Cardiac muscle cell (in vitro differentiated cells and primary cell): ENCODE data around the gene PRKAR1B. TPM values are rescaled to one million over a fixed set of nuclear protein-coding genes. Genes with fewer than 3 reads are reported as not detected.

ENCODE experiments used
- DNase-seq, 2 donors: peaks; one replicate each; pipeline versions ENCODE4 v3.0.0 to v3.0.0-alpha.2; 2010 to 2017; ENCODE audit warnings: low read depth in 1 of 2, low spot score in 1 of 2
- H3K27ac ChIP-seq: fragments of 200-600 bp; sonication (generic); 2 replicates; pipeline ENCODE4 v1.5.1; 2016
- H3K27me3 ChIP-seq: fragments of 200-600 bp; sonication (generic); 2 replicates; pipeline ENCODE4 v1.6.0; 2016; ENCODE audit warnings: control low read depth
- H3K36me3 ChIP-seq: fragments of 200-600 bp; sonication (generic); 2 replicates; pipeline ENCODE4 v1.5.1; 2016; ENCODE audit warnings: control low read depth
- H3K4me1 ChIP-seq: fragments of 200-600 bp; sonication (generic); 2 replicates; pipeline ENCODE4 v1.8.1; 2017; ENCODE audit warnings: low read depth, mild to moderate bottlenecking, mixed run types
- H3K4me3 ChIP-seq: fragments of 200-600 bp; sonication (generic); 2 replicates; pipeline ENCODE4 v1.5.1; 2016; ENCODE audit warnings: mild to moderate bottlenecking
- H3K9me3 ChIP-seq: fragments of 200-600 bp; sonication (generic); 2 replicates; pipeline ENCODE4 v1.5.1; 2017; ENCODE audit warnings: low read depth, mild to moderate bottlenecking, control low read depth
- CTCF ChIP-seq: IDR thresholded peaks from 2 replicates; pipeline ENCODE4 v1.5.1; 2012; ENCODE audit warnings: low read depth, mild to moderate bottlenecking, low read length
- polyA plus RNA-seq: library from polyadenylated mRNA; unstranded; fragments of >200 nt; fragmentation: Nextera tagmentation; extraction: Ambion mirVana; gene quantifications from 2 replicates; pipeline ENCODE4 v1.2.1, GENCODE V29; 2016
- total RNA-seq: library from RNA; depleted of rRNA; stranded (reverse); fragments of >200 nt; gene quantifications from 2 replicates; pipeline ENCODE4 v1.2.3, GENCODE V29; 2016

The PRKAR1B gene
- total and polyA plus RNA-seq, 2 experiments from 2014 or later: 32.8 to 40.2 TPM

- H3K9me3 ChIP-seq: no peaks in the 10 kb centered on the region
- no peaks in the 10 kb centered on the region for H3K36me3 ChIP-seq
- DNase-seq: no peak
- no peak for TF ChIP-seq CTCF
- no peaks in the 10 kb centered on the region for H3K27me3 ChIP-seq
- H3K4me1 ChIP-seq: no peaks in the 10 kb centered on the region
- no peak overlapping the region for H3K27ac ChIP-seq
- H3K4me3 ChIP-seq: no peak overlapping the region
Measured at GRCh38 chr7:602341-603141, 124.5 kb downstream of the PRKAR1B start.

GRCh38 chr7:601595-602340 lies 125.3 kb downstream of the PRKAR1B start:
- H3K9me3 ChIP-seq: no peaks in the 10 kb centered on the region
- no peaks in the 10 kb centered on the region for H3K36me3 ChIP-seq
- DNase-seq: peak in 1 of 2 donors; percentile 45
- TF ChIP-seq CTCF: no peak
- no peaks in the 10 kb centered on the region for H3K4me1 ChIP-seq
- no peak overlapping the region for H3K27ac ChIP-seq
- no peaks in the 10 kb centered on the region for H3K27me3 ChIP-seq
- H3K4me3 ChIP-seq: no peak overlapping the region

- no peak for TF ChIP-seq CTCF
- Histone ChIP-seq H3K4me3 (no peak overlapping the region), H3K9me3 (no peaks in the 10 kb centered on the region), H3K27ac (no peak overlapping the region), H3K36me3 (no peaks in the 10 kb centered on the region), H3K27me3 (no peaks in the 10 kb centered on the region), H3K4me1 (no peaks in the 10 kb centered on the region)
- no peak for DNase-seq
Measured at GRCh38 chr7:601036-601594, 126.0 kb downstream of the PRKAR1B start.

- H3K27ac ChIP-seq: no peak overlapping the region
- H3K9me3 ChIP-seq: no peaks in the 10 kb centered on the region
- no peak for TF ChIP-seq CTCF
- no peak overlapping the region for H3K4me3 ChIP-seq
- DNase-seq: no peak
- no peaks in the 10 kb centered on the region for H3K4me1 ChIP-seq
- no peaks in the 10 kb centered on the region for H3K36me3 ChIP-seq
- H3K27me3 ChIP-seq: no peaks in the 10 kb centered on the region
Measured at GRCh38 chr7:600149-601035, 126.7 kb downstream of the PRKAR1B start.

- no peak for TF ChIP-seq CTCF
- Histone ChIP-seq H3K4me3 (no peak overlapping the region), H3K4me1 (no peaks in the 10 kb centered on the region), H3K9me3 (no peaks in the 10 kb centered on the region), H3K36me3 (no peaks in the 10 kb centered on the region), H3K27ac (no peak overlapping the region), H3K27me3 (no peaks in the 10 kb centered on the region)
- DNase-seq: no peak
Measured at GRCh38 chr7:598899-599298, 128.2 kb downstream of the PRKAR1B start.
